ENCODE data around the gene IER5. TPM values are rescaled to one million over a fixed set of nuclear protein-coding genes. Genes with fewer than 3 reads are reported as not detected.

The IER5 gene
- polyA plus RNA-seq, 1 experiment, result 16.9 TPM

GRCh38 chr1:181110013-181110412 is 21.5 kb downstream of the IER5 start:
- CTCF ChIA-PET, result interaction anchor here (0.6 to 1.4 kb wide), 2 partner anchors 33 to 52 kb away, joined by 3 to 11 read pairs; no protein-coding TSS in a partner anchor
- DNase-seq (ENCODE audit: low read depth), result no peak
- POLR2A ChIA-PET, result interaction anchor here (0.7 kb wide), 1 partner anchor 26 kb away, joined by 3 read pairs; no protein-coding TSS in a partner anchor
- no peak for TF ChIP-seq CTCF (IDR thresholded peaks at IDR 0.05; ENCODE audit: insufficient read depth, low read depth, low read length)
- Histone ChIP-seq H3K27me3 (ENCODE audit: control insufficient read depth, insufficient read depth, low read length) (no peaks in the 10 kb centered on the region), H3K4me3 (ENCODE audit: low read depth, low read length) (no peak overlapping the region), H3K36me3 (ENCODE audit: control insufficient read depth, insufficient read depth, low read length) (no peaks in the 10 kb centered on the region)

- Histone ChIP-seq H3K4me3 (ENCODE audit: low read depth, low read length) (no peak overlapping the region), H3K27me3 (ENCODE audit: control insufficient read depth, insufficient read depth, low read length) (no peaks in the 10 kb centered on the region), H3K36me3 (ENCODE audit: control insufficient read depth, insufficient read depth, low read length) (no peaks in the 10 kb centered on the region)
- DNase-seq (ENCODE audit: low read depth), result no peak
- ChIA-PET POLR2A (interaction anchor here (0.5 kb wide), 1 partner anchor 880 kb away, joined by 3 read pairs; no protein-coding TSS in a partner anchor), CTCF (interaction anchor here (0.6 to 2.2 kb wide), 3 partner anchors 14 to 31 kb away, joined by 3 to 17 read pairs (median 4); no protein-coding TSS in a partner anchor)
- TF ChIP-seq CTCF (IDR thresholded peaks at IDR 0.05; ENCODE audit: insufficient read depth, low read depth, low read length), result no peak
These were observed 23.1 kb downstream of the IER5 start for GRCh38 chr1:181111559-181111958.

GRCh38 chr1:181112071-181112929 is 23.8 kb downstream of the IER5 start:
- DNase-seq (ENCODE audit: low read depth), result peak; percentile 98
- ChIA-PET POLR2A (interaction anchor here (0.5 to 0.9 kb wide), 2 partner anchors 15 to 881 kb away, joined by 3 to 6 read pairs; no protein-coding TSS in a partner anchor), CTCF (interaction anchor here (0.6 to 2.2 kb wide), 4 partner anchors 24 to 133 kb away, joined by 3 to 17 read pairs (median 4); no protein-coding TSS in a partner anchor)
- H3K27me3 ChIP-seq (ENCODE audit: control insufficient read depth, insufficient read depth, low read length), result no peaks in the 10 kb centered on the region
- H3K4me3 ChIP-seq (ENCODE audit: low read depth, low read length), result no peak overlapping the region
- no peaks in the 10 kb centered on the region for H3K36me3 ChIP-seq (ENCODE audit: control insufficient read depth, insufficient read depth, low read length)
- TF ChIP-seq CTCF (IDR thresholded peaks at IDR 0.05; ENCODE audit: insufficient read depth, low read depth, low read length), result no peak

GRCh38 chr1:181113059-181113641 is 24.6 kb downstream of the IER5 start:
- DNase-seq (ENCODE audit: low read depth), result no peak
- Histone ChIP-seq H3K4me3 (ENCODE audit: low read depth, low read length) (no peak overlapping the region), H3K36me3 (ENCODE audit: control insufficient read depth, insufficient read depth, low read length) (no peaks in the 10 kb centered on the region), H3K27me3 (ENCODE audit: control insufficient read depth, insufficient read depth, low read length) (no peaks in the 10 kb centered on the region)
- TF ChIP-seq CTCF (IDR thresholded peaks at IDR 0.05; ENCODE audit: insufficient read depth, low read depth, low read length), result no peak
- CTCF ChIA-PET, result interaction anchor here (0.6 to 1.5 kb wide), 2 partner anchors 23 to 132 kb away, joined by 3 to 4 read pairs; no protein-coding TSS in a partner anchor
- POLR2A ChIA-PET, result interaction anchor here (0.6 to 0.9 kb wide), 2 partner anchors 16 to 1219 kb away, joined by 4 to 6 read pairs; no protein-coding TSS in a partner anchor

All from BJ (cell line).